KMS-11 (cell line): ENCODE data around the gene PIK3R2.

Source experiments
- H2AFZ ChIP-seq: fragments of 200-600 bp; sonication (generic); 2 replicates; pipeline ENCODE4 v1.6.1; 2016; ENCODE audit warnings: antibody characterized with exemption, mixed run types, low read depth
- H3K27ac ChIP-seq: fragments of 200-600 bp; sonication (generic); 2 replicates; pipeline ENCODE4 v1.6.1; 2016; ENCODE audit warnings: mild to moderate bottlenecking, mixed run types
- H3K27me3 ChIP-seq: fragments of 200-600 bp; sonication (generic); 2 replicates; pipeline ENCODE4 v1.6.1; 2017; ENCODE audit warnings: mild to moderate bottlenecking, low read depth, mixed run types, moderate library complexity; ENCODE audit not compliant: insufficient read depth
- H3K36me3 ChIP-seq: fragments of 200-600 bp; sonication (generic); 2 replicates; pipeline ENCODE4 v1.6.1; 2017; ENCODE audit warnings: mild to moderate bottlenecking, mixed run types; ENCODE audit not compliant: insufficient read depth
- H3K4me1 ChIP-seq: fragments of 200-600 bp; sonication (generic); 2 replicates; pipeline ENCODE4 v1.6.1; 2016; ENCODE audit warnings: mild to moderate bottlenecking, low read depth, mixed run types; ENCODE audit not compliant: poor library complexity, severe bottlenecking
- H3K4me2 ChIP-seq: fragments of 200-600 bp; sonication (generic); 2 replicates; pipeline ENCODE4 v1.7.0; 2016; ENCODE audit warnings: mild to moderate bottlenecking, mixed run types
- H3K4me3 ChIP-seq: fragments of 200-600 bp; sonication (generic); IDR thresholded peaks from 2 replicates; pipeline ENCODE4 v1.6.1; 2017; ENCODE audit warnings: low read depth, low read length, mixed read lengths; ENCODE audit not compliant: insufficient read depth
- H3K79me2 ChIP-seq: fragments of 200-600 bp; sonication (generic); 2 replicates; pipeline ENCODE4 v1.6.1; 2016; ENCODE audit warnings: low read depth, mixed run types; ENCODE audit not compliant: insufficient read depth
- H3K9ac ChIP-seq: fragments of 200-600 bp; sonication (generic); 2 replicates; pipeline ENCODE4 v1.6.1; 2016; ENCODE audit warnings: mild to moderate bottlenecking, mixed run types
- H4K20me1 ChIP-seq: fragments of 200-600 bp; sonication (generic); 2 replicates; pipeline ENCODE4 v1.6.1; 2016; ENCODE audit warnings: mild to moderate bottlenecking, mixed run types; ENCODE audit not compliant: insufficient read depth
- TF ChIP-seq, protein P1 (sequence below): fragments of 200-600 bp; sonication (generic); conservative IDR thresholded peaks from 2 replicates; pipeline ENCODE4 v1.6.1; 2017; ENCODE audit warnings: low read depth, mild to moderate bottlenecking, antibody characterized with exemption, low read length, moderate library complexity, mixed read lengths

PIK3R2 gene

DNA sequence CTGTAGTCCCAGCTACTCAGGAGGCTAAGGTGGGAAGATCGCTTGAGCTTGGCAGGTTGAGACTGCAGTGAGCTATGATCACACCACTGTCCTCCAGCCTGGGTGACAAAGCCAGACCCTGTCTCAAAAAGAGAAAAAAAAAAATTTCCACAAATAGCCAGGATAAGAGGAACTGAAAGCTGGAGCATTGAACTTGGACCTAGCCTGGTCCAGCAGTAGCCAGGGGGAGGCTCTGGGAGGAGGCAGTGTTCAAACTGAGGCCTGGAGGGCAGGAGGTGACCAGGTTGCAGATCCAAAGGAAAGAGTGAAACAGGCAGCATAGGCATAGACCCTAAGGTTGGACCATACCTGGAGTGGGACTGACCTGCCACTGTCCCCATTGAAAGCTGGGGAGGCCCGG is 26.9 kb upstream of the PIK3R2 start:
- H3K4me2 ChIP-seq: no peak overlapping the region
- no peaks in the 10 kb centered on the region for H3K79me2 ChIP-seq
- H4K20me1 ChIP-seq: no peaks in the 10 kb centered on the region
- TF ChIP-seq, protein P1, sequence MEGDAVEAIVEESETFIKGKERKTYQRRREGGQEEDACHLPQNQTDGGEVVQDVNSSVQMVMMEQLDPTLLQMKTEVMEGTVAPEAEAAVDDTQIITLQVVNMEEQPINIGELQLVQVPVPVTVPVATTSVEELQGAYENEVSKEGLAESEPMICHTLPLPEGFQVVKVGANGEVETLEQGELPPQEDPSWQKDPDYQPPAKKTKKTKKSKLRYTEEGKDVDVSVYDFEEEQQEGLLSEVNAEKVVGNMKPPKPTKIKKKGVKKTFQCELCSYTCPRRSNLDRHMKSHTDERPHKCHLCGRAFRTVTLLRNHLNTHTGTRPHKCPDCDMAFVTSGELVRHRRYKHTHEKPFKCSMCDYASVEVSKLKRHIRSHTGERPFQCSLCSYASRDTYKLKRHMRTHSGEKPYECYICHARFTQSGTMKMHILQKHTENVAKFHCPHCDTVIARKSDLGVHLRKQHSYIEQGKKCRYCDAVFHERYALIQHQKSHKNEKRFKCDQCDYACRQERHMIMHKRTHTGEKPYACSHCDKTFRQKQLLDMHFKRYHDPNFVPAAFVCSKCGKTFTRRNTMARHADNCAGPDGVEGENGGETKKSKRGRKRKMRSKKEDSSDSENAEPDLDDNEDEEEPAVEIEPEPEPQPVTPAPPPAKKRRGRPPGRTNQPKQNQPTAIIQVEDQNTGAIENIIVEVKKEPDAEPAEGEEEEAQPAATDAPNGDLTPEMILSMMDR: no peak
- H3K4me3 ChIP-seq: no peak overlapping the region
- H3K27ac ChIP-seq: no peak overlapping the region
- H3K36me3 ChIP-seq: no peaks in the 10 kb centered on the region
- no peak overlapping the region for H3K9ac ChIP-seq
- no peak overlapping the region for H2AFZ ChIP-seq
- H3K27me3 ChIP-seq: no peaks in the 10 kb centered on the region
- H3K4me1 ChIP-seq: peaks cover 15% of the 10 kb centered on the region

DNA sequence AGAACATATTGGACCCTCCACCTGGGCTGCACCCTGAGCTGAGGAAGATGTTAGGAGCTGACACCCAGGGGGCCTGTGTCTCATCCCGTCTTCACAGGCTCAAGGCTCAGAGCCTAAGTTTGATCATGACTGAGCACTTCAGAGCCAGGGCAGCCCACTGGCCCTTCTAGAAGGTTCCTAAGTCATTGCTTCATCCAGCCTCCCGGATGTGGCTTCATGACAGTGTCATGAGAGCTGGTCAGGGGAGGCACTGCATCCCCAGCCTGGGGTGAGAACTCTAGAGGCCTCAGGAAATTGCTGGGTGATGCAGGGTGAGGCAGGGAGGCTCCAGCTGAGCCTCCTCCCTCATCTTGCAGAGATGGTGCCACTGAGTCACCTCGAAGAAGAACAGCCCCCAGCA is 24.9 kb upstream of the PIK3R2 start:
- no peak overlapping the region for H2AFZ ChIP-seq
- H3K36me3 ChIP-seq: no peaks in the 10 kb centered on the region
- H3K79me2 ChIP-seq: no peaks in the 10 kb centered on the region
- H3K4me1 ChIP-seq: peaks cover 15% of the 10 kb centered on the region
- no peak overlapping the region for H3K9ac ChIP-seq
- TF ChIP-seq, protein P1: no peak
- H3K27me3 ChIP-seq: no peaks in the 10 kb centered on the region
- no peak overlapping the region for H3K4me2 ChIP-seq
- H3K27ac ChIP-seq: no peak overlapping the region; the same call in 1 of the 2 replicates
- H4K20me1 ChIP-seq: no peaks in the 10 kb centered on the region
- H3K4me3 ChIP-seq: no peak overlapping the region

DNA sequence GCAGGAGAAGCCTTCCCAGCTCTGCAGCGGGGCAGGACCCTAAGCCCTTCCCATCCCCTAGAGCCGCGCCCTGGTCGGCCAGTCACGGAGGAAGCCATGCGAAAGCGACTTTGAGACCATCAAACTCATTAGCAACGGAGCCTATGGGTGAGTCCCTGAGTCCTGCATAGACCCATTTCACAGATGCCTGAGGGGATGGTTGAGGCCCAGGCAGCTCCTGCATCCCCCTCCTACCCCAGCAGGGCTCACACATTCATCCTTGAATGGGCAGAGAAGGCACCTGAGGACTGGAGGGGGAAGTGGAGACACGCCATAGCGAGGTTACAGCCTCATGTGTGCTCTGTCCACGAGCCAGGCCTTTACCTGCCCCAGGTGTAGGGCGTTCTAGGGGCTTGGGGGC is 24.2 kb upstream of the PIK3R2 start:
- Histone ChIP-seq H2AFZ (no peak overlapping the region), H3K4me2 (no peak overlapping the region), H3K4me3 (no peak overlapping the region), H4K20me1 (no peaks in the 10 kb centered on the region), H3K79me2 (no peaks in the 10 kb centered on the region), H3K4me1 (peaks cover 15% of the 10 kb centered on the region), H3K36me3 (no peaks in the 10 kb centered on the region), H3K9ac (no peak overlapping the region), H3K27ac (no peak overlapping the region), H3K27me3 (no peaks in the 10 kb centered on the region)
- TF ChIP-seq, protein P1: no peak

DNA sequence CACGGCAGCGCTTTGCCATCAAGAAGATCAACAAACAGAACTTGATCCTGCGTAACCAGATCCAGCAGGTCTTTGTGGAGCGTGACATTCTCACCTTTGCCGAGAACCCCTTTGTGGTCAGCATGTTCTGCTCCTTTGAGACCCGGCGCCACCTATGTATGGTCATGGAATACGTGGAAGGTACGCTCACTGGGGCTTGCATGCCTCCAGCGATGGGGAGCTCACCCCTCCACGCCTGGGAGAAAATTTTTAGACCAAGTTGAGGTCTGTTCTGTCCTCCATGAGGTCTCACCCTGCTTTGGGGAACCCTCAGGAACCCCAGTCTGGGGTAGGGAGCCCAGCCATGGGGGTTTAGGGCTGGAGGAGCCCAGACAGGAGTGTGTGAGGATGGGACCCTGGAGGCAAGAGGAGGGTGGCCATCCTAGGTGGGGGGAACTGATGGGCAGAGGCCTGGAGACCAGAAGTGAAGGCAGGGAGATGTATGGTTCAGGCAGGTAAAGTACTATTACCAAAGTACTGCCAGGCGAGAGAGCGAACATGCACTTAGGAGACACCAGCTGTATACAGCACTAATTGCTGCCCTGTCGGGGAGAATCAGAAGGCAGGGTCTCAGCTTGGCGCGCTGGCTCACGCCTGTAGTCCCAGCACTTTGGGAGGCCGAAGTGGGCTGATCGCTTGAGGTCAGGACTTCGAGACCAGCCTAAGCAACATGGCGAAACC is 22.3 kb upstream of the PIK3R2 start:
- no peak overlapping the region for H3K4me3 ChIP-seq
- H2AFZ ChIP-seq: no peak overlapping the region
- H3K27ac ChIP-seq: no peak overlapping the region
- no peaks in the 10 kb centered on the region for H4K20me1 ChIP-seq
- no peaks in the 10 kb centered on the region for H3K36me3 ChIP-seq
- no peaks in the 10 kb centered on the region for H3K79me2 ChIP-seq
- TF ChIP-seq, protein P1: no peak
- no peak overlapping the region for H3K4me2 ChIP-seq
- peaks cover 15% of the 10 kb centered on the region for H3K4me1 ChIP-seq
- no peak overlapping the region for H3K9ac ChIP-seq
- no peaks in the 10 kb centered on the region for H3K27me3 ChIP-seq
